Lower lobe of right lung (tissue), 2 donors: ENCODE data around the gene NXPH1. TPM values are rescaled to one million over a fixed set of nuclear protein-coding genes. Genes with fewer than 3 reads are reported as not detected.

Experiments
- ATAC-seq, 2 donors: fragments of 200-7000 bp; cut with Tn5 transposase; one replicate each; pipeline ENCODE4 v1.9.1; 2020 to 2022; ENCODE audit warnings: mild to moderate bottlenecking in 2 of 2, moderate library complexity in 2 of 2
- DNase-seq: peaks from one replicate; pipeline ENCODE4 v3.0.0-alpha.2; 2020
- H3K27ac ChIP-seq: fragments of 200-600 bp; one replicate; pipeline ENCODE4 v1.8.0; 2022
- H3K27me3 ChIP-seq: fragments of 200-600 bp; one replicate; pipeline ENCODE4 v1.8.0; 2022; ENCODE audit warnings: low read depth
- H3K36me3 ChIP-seq: fragments of 200-600 bp; one replicate; pipeline ENCODE4 v1.8.0; 2022; ENCODE audit warnings: mild to moderate bottlenecking
- H3K4me1 ChIP-seq: fragments of 200-600 bp; one replicate; pipeline ENCODE4 v1.8.0; 2022
- H3K4me3 ChIP-seq: fragments of 200-600 bp; one replicate; pipeline ENCODE4 v1.8.0; 2022; ENCODE audit warnings: mild to moderate bottlenecking
- H3K9me3 ChIP-seq: fragments of 200-600 bp; one replicate; pipeline ENCODE4 v1.8.0; 2022
- intact Hi-C: fragments of 100-400 bp; cut with DNase I; formaldehyde crosslinking; loops from one replicate; pipeline ENCODE4 v1.11.0; 2022
- total RNA-seq: library from RNA; stranded (reverse); fragmentation: NEBNext Ultra II Directional; extraction: Animal tissue kit (Norgen Biotek cat#: 25700); gene quantifications from one replicate; pipeline ENCODE4 v1.2.1, GENCODE V29; 2021
- TF ChIP-seq, protein P1 (sequence below): fragments of 200-600 bp; IDR thresholded peaks from one replicate; pipeline ENCODE4 v1.8.0; 2022; ENCODE audit warnings: antibody characterized with exemption, mild to moderate bottlenecking
- donor health status: DM: no; HTN: yes; CAD: no; lungs with severe emphysema.

The NXPH1 gene
- total RNA-seq, 1 donor from 2014 or later: not detected

DNA sequence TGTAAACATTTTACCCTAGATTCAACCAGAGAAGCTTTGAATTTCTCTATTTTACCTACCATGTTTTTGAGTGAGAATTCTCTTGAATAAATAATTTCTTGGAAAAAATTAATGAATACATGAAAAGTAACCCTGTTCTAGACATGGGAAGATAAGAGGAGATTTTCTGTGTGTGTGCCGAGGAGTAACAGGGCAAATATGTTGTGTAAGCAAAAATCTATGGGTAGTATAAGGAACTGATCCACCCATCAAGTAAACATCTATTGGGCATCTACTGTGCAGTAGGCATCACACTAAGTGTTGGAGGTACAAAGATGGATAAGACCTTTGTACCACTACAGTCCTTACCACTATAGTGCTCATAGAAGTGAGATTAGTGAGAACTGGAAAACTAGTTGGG lies 8.2 kb upstream of the NXPH1 start:
- ATAC-seq (no peak), DNase-seq (no peak)
- Histone ChIP-seq H3K4me3 (no peak overlapping the region), H3K9me3 (no peaks in the 10 kb centered on the region), H3K36me3 (no peaks in the 10 kb centered on the region), H3K27me3 (peaks cover 5% of the 10 kb centered on the region), H3K27ac (no peak overlapping the region), H3K4me1 (no peaks in the 10 kb centered on the region)
- TF ChIP-seq, protein P1, sequence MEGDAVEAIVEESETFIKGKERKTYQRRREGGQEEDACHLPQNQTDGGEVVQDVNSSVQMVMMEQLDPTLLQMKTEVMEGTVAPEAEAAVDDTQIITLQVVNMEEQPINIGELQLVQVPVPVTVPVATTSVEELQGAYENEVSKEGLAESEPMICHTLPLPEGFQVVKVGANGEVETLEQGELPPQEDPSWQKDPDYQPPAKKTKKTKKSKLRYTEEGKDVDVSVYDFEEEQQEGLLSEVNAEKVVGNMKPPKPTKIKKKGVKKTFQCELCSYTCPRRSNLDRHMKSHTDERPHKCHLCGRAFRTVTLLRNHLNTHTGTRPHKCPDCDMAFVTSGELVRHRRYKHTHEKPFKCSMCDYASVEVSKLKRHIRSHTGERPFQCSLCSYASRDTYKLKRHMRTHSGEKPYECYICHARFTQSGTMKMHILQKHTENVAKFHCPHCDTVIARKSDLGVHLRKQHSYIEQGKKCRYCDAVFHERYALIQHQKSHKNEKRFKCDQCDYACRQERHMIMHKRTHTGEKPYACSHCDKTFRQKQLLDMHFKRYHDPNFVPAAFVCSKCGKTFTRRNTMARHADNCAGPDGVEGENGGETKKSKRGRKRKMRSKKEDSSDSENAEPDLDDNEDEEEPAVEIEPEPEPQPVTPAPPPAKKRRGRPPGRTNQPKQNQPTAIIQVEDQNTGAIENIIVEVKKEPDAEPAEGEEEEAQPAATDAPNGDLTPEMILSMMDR: no peak
- intact Hi-C loops: no loop called here

DNA sequence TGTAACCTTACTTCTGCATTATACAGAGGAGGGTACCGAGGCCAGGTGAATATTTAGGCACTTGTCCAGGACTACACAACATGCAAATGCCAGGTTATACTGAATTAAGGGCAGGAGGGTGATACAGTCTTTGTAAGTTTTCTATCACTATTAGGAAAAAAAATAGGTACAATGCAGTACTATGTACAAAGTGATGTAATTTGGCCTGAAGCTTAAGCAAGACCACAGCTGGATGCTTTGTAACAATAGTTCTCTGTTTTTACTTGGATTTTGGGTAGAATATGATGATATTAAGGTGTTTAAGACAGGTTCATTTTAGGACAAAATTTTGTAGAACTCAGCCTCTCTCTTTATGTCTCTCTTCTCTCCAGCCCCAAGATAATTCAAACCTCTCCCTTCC lies 2.8 kb upstream of the NXPH1 start:
- Histone ChIP-seq H3K4me1 (no peaks in the 10 kb centered on the region), H3K27me3 (peaks cover 48% of the 10 kb centered on the region), H3K27ac (no peak overlapping the region), H3K9me3 (no peaks in the 10 kb centered on the region), H3K36me3 (no peaks in the 10 kb centered on the region), H3K4me3 (no peak overlapping the region)
- TF ChIP-seq, protein P1: no peak
- intact Hi-C loops: no loop called here
- no peak for DNase-seq
- ATAC-seq: no peak

DNA sequence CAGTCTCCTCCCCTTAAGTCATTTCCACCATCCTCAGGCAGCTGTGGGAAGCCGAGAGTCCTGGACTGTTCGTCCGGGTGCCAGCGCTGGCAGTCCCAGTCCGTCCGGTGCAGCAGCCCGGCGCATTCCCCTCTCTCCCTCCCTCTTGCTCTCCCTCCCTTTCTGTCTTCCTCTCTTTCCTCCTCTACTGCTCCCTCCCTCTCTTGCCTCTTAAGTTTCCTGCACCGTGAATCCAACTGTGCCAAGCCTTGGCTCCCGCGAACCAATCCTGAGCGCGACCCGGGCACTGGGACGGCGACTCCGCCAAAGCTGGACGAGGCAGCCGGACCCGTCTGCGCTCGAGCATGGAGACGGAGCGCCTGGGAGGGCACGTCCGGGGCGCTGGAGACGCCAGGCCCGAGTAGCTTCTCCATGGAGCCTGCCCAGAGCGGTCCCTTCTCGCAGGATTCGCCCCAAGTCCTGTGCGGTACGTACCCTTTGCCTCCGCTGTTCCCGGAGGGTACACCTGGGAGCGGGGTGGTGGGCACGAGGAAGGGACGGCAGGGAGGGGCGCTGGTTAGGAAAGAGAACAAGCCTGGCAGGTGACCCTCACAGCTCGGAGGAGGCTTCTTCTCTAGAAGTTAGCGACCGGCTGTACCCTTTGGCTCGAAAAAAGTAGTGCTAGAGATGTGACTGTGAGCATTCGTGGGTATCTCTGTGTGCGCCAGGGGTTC lies 1.0 kb downstream of the NXPH1 start:
- ATAC-seq: peak in 1 of 2 donors; percentile 15
- TF ChIP-seq, protein P1: no peak

DNA sequence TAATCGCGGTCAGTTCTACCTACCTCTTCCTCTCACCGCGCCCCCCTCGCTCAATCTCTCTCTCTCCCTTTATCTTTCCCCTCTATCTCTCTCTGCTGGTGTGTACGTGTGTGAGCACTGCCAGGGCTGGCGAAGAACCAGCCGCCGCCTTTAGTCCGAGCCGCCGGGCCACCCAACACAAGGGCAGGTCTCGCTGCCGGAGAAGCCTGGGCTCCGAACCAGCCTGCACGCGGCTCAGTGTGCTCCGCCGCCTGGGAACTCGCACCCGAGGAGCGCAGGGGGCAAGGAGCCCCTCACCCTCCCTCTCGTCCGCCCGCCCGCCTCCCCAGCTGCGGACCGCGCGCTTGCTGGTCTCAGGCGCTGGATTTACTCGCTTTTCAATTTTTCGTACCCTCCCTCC lies 1.7 kb downstream of the NXPH1 start:
- Histone ChIP-seq H3K36me3 (no peaks in the 10 kb centered on the region), H3K27ac (no peak overlapping the region), H3K27me3 (peaks cover 86% of the 10 kb centered on the region), H3K4me3 (no peak overlapping the region), H3K4me1 (peaks cover 3% of the 10 kb centered on the region), H3K9me3 (no peaks in the 10 kb centered on the region)
- intact Hi-C loops: no loop called here
- DNase-seq (no peak), ATAC-seq (no peak)
- TF ChIP-seq, protein P1: no peak

More for the DNA sequence above, 1.0 kb downstream of the NXPH1 start:
- H3K27ac ChIP-seq: no peak overlapping the region
- no peak for DNase-seq
- H3K36me3 ChIP-seq: no peaks in the 10 kb centered on the region
- peaks cover 3% of the 10 kb centered on the region for H3K4me1 ChIP-seq
- H3K4me3 ChIP-seq: no peak overlapping the region
- intact Hi-C loops: no loop called here
- peaks cover 79% of the 10 kb centered on the region for H3K27me3 ChIP-seq
- H3K9me3 ChIP-seq: no peaks in the 10 kb centered on the region

DNA sequence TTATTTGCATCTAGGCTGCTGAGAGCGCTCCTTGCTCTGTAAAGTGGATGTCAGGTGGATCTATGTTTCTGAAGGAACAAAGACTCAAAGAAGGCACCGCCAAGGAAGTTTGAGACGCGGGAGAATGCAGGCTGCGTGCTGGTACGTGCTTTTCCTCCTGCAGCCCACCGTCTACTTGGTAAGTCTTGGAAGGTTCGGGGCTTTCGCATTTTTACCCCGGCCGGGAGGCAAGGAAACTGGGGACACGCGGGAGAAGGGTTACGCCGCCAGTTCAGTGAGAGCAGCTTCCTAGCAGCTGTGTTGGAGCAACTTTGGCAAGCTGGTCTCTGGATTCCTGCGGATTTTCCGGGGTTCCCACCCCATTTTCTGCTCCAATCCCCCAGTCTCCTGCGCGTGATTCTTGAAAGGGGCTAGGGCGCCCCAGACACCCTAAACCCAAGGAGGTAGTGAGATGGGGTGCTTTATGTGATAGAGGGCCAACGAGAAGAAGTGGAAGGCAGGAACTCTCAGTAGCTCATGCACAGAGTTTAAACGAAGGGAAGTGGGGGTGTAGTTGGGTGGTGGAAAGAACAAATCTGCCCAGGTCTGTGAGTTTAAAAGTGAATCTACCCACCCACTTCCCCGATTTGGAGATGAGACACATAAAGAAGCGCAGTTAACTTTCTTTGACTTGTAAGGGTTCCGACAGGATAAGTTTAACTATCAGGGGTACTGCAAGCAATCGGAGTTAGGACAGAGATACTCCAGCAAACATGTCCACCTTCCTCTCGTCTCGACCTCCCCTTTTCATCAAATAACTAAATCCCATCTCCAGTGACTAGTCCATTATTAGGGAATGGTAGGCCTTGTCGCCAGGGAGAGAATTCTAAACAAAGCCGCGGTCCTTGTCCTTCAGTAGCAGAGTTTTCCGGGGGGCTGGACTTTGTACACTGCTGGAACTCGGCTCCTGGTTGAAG lies 2.5 kb downstream of the NXPH1 start:
- intact Hi-C loops: no loop called here
- Histone ChIP-seq H3K4me1 (peaks cover 3% of the 10 kb centered on the region), H3K27ac (no peak overlapping the region), H3K4me3 (no peak overlapping the region), H3K27me3 (peaks cover 94% of the 10 kb centered on the region), H3K36me3 (no peaks in the 10 kb centered on the region), H3K9me3 (no peaks in the 10 kb centered on the region)
- TF ChIP-seq, protein P1: no peak
- DNase-seq (no peak), ATAC-seq (no peak)
